Hepatocyte (in vitro differentiated cells): ENCODE results near the gene AMFR.

Experiments
- EZH2 ChIP-seq: fragments of 200-600 bp; sonication (generic); IDR thresholded peaks from 2 replicates; pipeline ENCODE4 v1.6.1; 2016; ENCODE audit warnings: antibody characterized with exemption, mild to moderate bottlenecking, borderline replicate concordance
- EZH2phosphoT487 ChIP-seq: fragments of 200-600 bp; sonication (generic); IDR thresholded peaks from one replicate; pipeline ENCODE4 v1.6.1; 2018; ENCODE audit warnings: antibody characterized with exemption, mild to moderate bottlenecking, low read depth, moderate library complexity; ENCODE audit not compliant: unreplicated experiment, severe bottlenecking
- TF ChIP-seq, protein P1 (sequence below): fragments of 200-600 bp; sonication (generic); IDR thresholded peaks from 2 replicates; pipeline ENCODE4 v1.5.1; 2016; ENCODE audit warnings: antibody characterized with exemption, mild to moderate bottlenecking; ENCODE audit not compliant: poor library complexity

GRCh38 chr16:56319376-56319775 lies 106.0 kb downstream of the AMFR start:
- TF ChIP-seq, protein P1, sequence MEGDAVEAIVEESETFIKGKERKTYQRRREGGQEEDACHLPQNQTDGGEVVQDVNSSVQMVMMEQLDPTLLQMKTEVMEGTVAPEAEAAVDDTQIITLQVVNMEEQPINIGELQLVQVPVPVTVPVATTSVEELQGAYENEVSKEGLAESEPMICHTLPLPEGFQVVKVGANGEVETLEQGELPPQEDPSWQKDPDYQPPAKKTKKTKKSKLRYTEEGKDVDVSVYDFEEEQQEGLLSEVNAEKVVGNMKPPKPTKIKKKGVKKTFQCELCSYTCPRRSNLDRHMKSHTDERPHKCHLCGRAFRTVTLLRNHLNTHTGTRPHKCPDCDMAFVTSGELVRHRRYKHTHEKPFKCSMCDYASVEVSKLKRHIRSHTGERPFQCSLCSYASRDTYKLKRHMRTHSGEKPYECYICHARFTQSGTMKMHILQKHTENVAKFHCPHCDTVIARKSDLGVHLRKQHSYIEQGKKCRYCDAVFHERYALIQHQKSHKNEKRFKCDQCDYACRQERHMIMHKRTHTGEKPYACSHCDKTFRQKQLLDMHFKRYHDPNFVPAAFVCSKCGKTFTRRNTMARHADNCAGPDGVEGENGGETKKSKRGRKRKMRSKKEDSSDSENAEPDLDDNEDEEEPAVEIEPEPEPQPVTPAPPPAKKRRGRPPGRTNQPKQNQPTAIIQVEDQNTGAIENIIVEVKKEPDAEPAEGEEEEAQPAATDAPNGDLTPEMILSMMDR = no peak
- TF ChIP-seq EZH2phosphoT487 = no peak
- no peak for TF ChIP-seq EZH2
